Right forelimb (tissue), 1 donor: ENCODE measurements around the gene IL4I1.

Source experiments
- DNase-seq: peaks from one replicate; pipeline ENCODE4 v3.0.0-alpha.2; 2018

The IL4I1 gene

GRCh38 chr19:49861541-49862378, 34.9 kb downstream of the IL4I1 start:
- DNase-seq = no peak

- DNase-seq = no peak
These were observed 35.6 kb downstream of the IL4I1 start for GRCh38 chr19:49861107-49861506.

GRCh38 chr19:49860336-49861102, 36.2 kb downstream of the IL4I1 start:
- no peak for DNase-seq

GRCh38 chr19:49859682-49860335, 36.9 kb downstream of the IL4I1 start:
- no peak for DNase-seq

- no peak for DNase-seq
These were observed 38.4 kb downstream of the IL4I1 start for GRCh38 chr19:49858088-49858985.

- no peak for DNase-seq
These were observed 38.9 kb downstream of the IL4I1 start for GRCh38 chr19:49857838-49858087.

- DNase-seq = no peak
These were observed 39.4 kb downstream of the IL4I1 start for GRCh38 chr19:49857061-49857837.

- no peak for DNase-seq
These were observed 40.1 kb downstream of the IL4I1 start for GRCh38 chr19:49856574-49857021.

GRCh38 chr19:49855676-49856573, 40.8 kb downstream of the IL4I1 start:
- no peak for DNase-seq

GRCh38 chr19:49855277-49855675, 41.4 kb downstream of the IL4I1 start:
- no peak for DNase-seq

GRCh38 chr19:49854378-49855263, 42.1 kb downstream of the IL4I1 start:
- DNase-seq = no peak

GRCh38 chr19:49853852-49854377, 42.8 kb downstream of the IL4I1 start:
- DNase-seq = no peak

GRCh38 chr19:49852631-49853126, 44.0 kb downstream of the IL4I1 start:
- no peak for DNase-seq

- peak; percentile 85 for DNase-seq
These were observed 45.0 kb downstream of the IL4I1 start for GRCh38 chr19:49851456-49852259.

GRCh38 chr19:49850487-49851342, 46.0 kb downstream of the IL4I1 start, which contains the start of gene PTOV1:
Gene PTOV1 (plus strand): TSS chr19:49851159.
- DNase-seq = peak; percentile 93

GRCh38 chr19:49850221-49850486, 46.5 kb downstream of the IL4I1 start:
- no peak for DNase-seq

- DNase-seq = no peak
These were observed 47.1 kb downstream of the IL4I1 start for GRCh38 chr19:49849433-49850220.
